CD4-positive, alpha-beta T cell (primary cell): ENCODE results near the gene ACACA. TPM values are rescaled to one million over a fixed set of nuclear protein-coding genes. Genes with fewer than 3 reads are reported as not detected.

Experiments
- ATAC-seq: fragments of 200-7000 bp; cut with Tn5 transposase; one replicate; pipeline ENCODE4 v1.10.0; 2022; ENCODE audit warnings: mild to moderate bottlenecking; ENCODE audit not compliant: poor library complexity
- CTCF ChIA-PET: fragments of 350-600 bp; sonication (Branson Sonifier 250); formaldehyde crosslinking; loops from one replicate; lab custom pipeline; 2021; ENCODE audit warnings: antibody characterized with exemption, inconsistent platforms; lab: Charles Lee
- POLR2A ChIA-PET: fragments of 350-600 bp; sonication (Branson Sonifier 250); formaldehyde crosslinking; loops from one replicate; lab custom pipeline; 2021; ENCODE audit warnings: antibody characterized with exemption, inconsistent platforms; lab: Charles Lee
- DNase-seq, 14 experiments: peaks; one replicate each; pipeline ENCODE4 v3.0.0-alpha.2; 2013 to 2020; ENCODE audit warnings: mixed read lengths in 2 of 14
- H3K27ac ChIP-seq, 2 donors: one replicate each; pipeline versions ENCODE4 v1.5.1 to v1.7.0; 2013; ENCODE audit warnings: low read length in 2 of 2, low read depth in 1 of 2, mild to moderate bottlenecking in 1 of 2
- H3K27me3 ChIP-seq, 2 experiments: 1 replicate in 1 of 2; 2 replicates in 1 of 2; pipeline versions ENCODE4 v1.6.1 to v1.7.0; 2013; ENCODE audit warnings: low read length in 2 of 2, control low read depth in 1 of 2, mild to moderate bottlenecking in 1 of 2, moderate library complexity in 1 of 2; ENCODE audit not compliant: insufficient read depth in 2 of 2, control insufficient read depth in 1 of 2
- H3K36me3 ChIP-seq: one replicate; pipeline ENCODE4 v1.6.1; 2013; ENCODE audit warnings: low read length, control low read depth; ENCODE audit not compliant: insufficient read depth
- H3K4me1 ChIP-seq: one replicate; pipeline ENCODE4 v1.6.1; 2013; ENCODE audit warnings: low read length, control low read depth; ENCODE audit not compliant: insufficient read depth
- H3K4me3 ChIP-seq: one replicate; pipeline ENCODE4 v1.5.1; 2013; ENCODE audit warnings: mild to moderate bottlenecking, low read length, moderate library complexity
- H3K9me3 ChIP-seq, 2 experiments: 1 replicate in 1 of 2; 2 replicates in 1 of 2; pipeline versions ENCODE4 v1.6.1 to v1.7.0; 2013; ENCODE audit warnings: low read length in 2 of 2, mild to moderate bottlenecking in 2 of 2, control low read depth in 1 of 2, moderate library complexity in 1 of 2; ENCODE audit not compliant: control insufficient read depth in 1 of 2, insufficient read depth in 1 of 2
- H3K27ac Mint-ChIP-seq: one replicate; pipeline ENCODE4 v1.8.0; 2020; ENCODE audit warnings: mixed read lengths
- H3K27me3 Mint-ChIP-seq: one replicate; pipeline ENCODE4 v1.8.0; 2021; ENCODE audit warnings: mixed read lengths
- H3K36me3 Mint-ChIP-seq: one replicate; pipeline ENCODE4 v1.8.0; 2021; ENCODE audit warnings: low read depth, mixed read lengths
- H3K4me1 Mint-ChIP-seq: one replicate; pipeline ENCODE4 v1.8.0; 2021; ENCODE audit warnings: low read depth, mixed read lengths
- H3K4me3 Mint-ChIP-seq: one replicate; pipeline ENCODE4 v1.8.0; 2020; ENCODE audit warnings: mild to moderate bottlenecking, mixed read lengths
- H3K9me3 Mint-ChIP-seq: one replicate; pipeline ENCODE4 v1.8.0; 2020; ENCODE audit warnings: mixed read lengths
- CTCF ChIP-seq: fragments of 200-600 bp; IDR thresholded peaks from one replicate; pipeline ENCODE4 v1.8.0; 2022; ENCODE audit warnings: antibody characterized with exemption, mild to moderate bottlenecking
- intact Hi-C, 2 experiments: fragments of 100-400 bp; cut with DNase I in 1 of 2; cut with micrococcal nuclease in 1 of 2; formaldehyde crosslinking; loops; one replicate each; pipeline versions ENCODE4 v1.15.1 to v1.9.0; 2023 to 2025; cut with DNase I, micrococcal nuclease
- total RNA-seq, 174 experiments: library from RNA in 2 of 174; stranded (reverse) in 2 of 174; gene quantifications; one replicate each; pipeline ENCODE4 v1.2.3 and lab custom pipeline; 2021 to 2026

Gene ACACA
- total RNA-seq, 2 experiments from 2014 or later, result 26.0 to 28.9 TPM

DNA sequence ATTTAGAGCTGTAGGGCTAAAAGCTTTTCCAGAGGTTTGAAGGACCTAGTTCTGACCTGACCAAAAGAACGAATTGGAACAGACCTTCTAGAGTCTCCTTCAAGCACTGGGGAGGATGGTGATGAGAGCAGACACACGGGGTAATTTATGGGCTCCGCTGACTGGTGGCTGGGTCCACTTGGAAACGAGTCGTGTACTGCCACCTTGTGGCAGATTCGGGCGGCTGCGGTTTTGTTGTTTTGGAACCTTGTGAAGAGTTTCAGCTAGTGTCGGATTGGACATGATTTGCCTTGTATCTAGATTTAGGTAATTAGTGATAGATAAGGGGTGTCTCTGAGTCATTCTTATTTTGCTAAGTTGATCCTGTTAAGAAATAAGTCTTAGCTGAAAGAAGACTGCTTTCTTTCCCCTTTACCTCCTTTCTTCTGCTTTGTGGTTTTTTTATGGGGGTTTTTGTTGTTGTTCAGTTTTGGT lies 359.0 kb downstream of the ACACA start:
- ATAC-seq (peak; percentile 89), DNase-seq (peak; percentile 63 to 85 (median 76))
- no peaks in the 10 kb centered on the region for H3K27me3 Mint-ChIP-seq
- peaks cover 13% of the 10 kb centered on the region for H3K4me1 Mint-ChIP-seq
- TF ChIP-seq CTCF, result peak; percentile 88
- ChIA-PET POLR2A (interaction anchor here (0.9 to 1.3 kb wide), 2 partner anchors 28 to 445 kb away, joined by 3 to 4 read pairs; no protein-coding TSS in a partner anchor), CTCF (interaction anchor here (0.6 to 3.2 kb wide), 21 partner anchors 9 to 513 kb away, joined by 3 to 20 read pairs (median 4); partner anchors contain the start of genes MRM1, MYO19 and PIGW)
- peaks cover 47% of the 10 kb centered on the region for H3K36me3 Mint-ChIP-seq
- Histone ChIP-seq H3K4me3 (no peak overlapping the region), H3K9me3 (no peaks in the 10 kb centered on the region), H3K4me1 (peaks cover 5% of the 10 kb centered on the region), H3K36me3 (peaks cover 34% of the 10 kb centered on the region), H3K27ac (no peak overlapping the region), H3K27me3 (no peaks in the 10 kb centered on the region)
- no peaks in the 10 kb centered on the region for H3K9me3 Mint-ChIP-seq
- H3K27ac Mint-ChIP-seq, result peak overlapping the region; percentile 16
- H3K4me3 Mint-ChIP-seq, result no peak overlapping the region
- intact Hi-C loops, result loop anchor here (1.0 to 10.0 kb wide), 6 partner anchors 187 to 560 kb away; partner anchors contain the start of gene ZNHIT3 (in 1 of the 2)

DNA sequence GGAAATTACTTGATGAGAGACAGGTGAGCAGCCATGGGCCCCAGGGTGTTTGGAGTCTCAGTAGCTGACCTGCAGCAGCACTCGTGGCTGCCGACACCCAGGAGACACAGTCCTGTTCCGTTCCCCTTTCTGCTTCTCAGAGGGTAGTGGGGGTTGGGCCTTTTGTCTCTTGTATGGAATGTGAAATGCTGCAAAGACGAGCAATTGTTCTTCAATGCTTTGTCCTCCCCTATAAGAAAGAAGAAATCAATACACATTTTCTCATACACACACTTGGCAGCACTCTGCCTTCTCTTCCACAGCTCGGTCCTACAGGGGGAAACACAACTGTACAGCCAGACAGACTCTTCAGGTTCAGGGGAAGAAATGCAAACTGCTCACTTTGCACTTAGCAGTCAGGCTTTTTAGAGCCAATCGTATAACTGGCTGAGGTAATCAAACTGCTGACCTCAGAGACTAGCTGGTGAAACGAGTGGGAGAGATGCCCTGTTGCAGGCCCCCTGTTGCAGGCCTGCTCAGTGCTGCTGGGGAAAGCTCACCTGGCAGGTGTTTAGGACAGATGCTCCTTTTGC lies 361.2 kb downstream of the ACACA start:
- ATAC-seq (no peak), DNase-seq (no peak)
- H3K4me3 Mint-ChIP-seq, result no peak overlapping the region
- no peaks in the 10 kb centered on the region for H3K27me3 Mint-ChIP-seq
- peaks cover 13% of the 10 kb centered on the region for H3K4me1 Mint-ChIP-seq
- H3K27ac Mint-ChIP-seq, result peak overlapping the region; percentile 49
- peaks cover 40% of the 10 kb centered on the region for H3K36me3 Mint-ChIP-seq
- intact Hi-C loops, result loop anchor here (5.0 to 10.0 kb wide), 2 partner anchors 189 to 558 kb away; partner anchors contain the start of gene ZNHIT3 (in 1 of the 2)
- H3K36me3 ChIP-seq, result peaks cover 23% of the 10 kb centered on the region
- TF ChIP-seq CTCF, result no peak
- no peak overlapping the region for H3K4me3 ChIP-seq
- H3K4me1 ChIP-seq, result peaks cover 5% of the 10 kb centered on the region
- H3K9me3 Mint-ChIP-seq, result no peaks in the 10 kb centered on the region
- CTCF ChIA-PET, result interaction anchor here (2.7 to 3.2 kb wide), 2 partner anchors 416 to 443 kb away, joined by 13 to 20 read pairs; partner anchors contain the start of gene MRM1
- no peaks in the 10 kb centered on the region for H3K9me3 ChIP-seq
- POLR2A ChIA-PET, result no interaction called here
- H3K27ac ChIP-seq, result no peak overlapping the region
- H3K27me3 ChIP-seq, result no peaks in the 10 kb centered on the region

DNA sequence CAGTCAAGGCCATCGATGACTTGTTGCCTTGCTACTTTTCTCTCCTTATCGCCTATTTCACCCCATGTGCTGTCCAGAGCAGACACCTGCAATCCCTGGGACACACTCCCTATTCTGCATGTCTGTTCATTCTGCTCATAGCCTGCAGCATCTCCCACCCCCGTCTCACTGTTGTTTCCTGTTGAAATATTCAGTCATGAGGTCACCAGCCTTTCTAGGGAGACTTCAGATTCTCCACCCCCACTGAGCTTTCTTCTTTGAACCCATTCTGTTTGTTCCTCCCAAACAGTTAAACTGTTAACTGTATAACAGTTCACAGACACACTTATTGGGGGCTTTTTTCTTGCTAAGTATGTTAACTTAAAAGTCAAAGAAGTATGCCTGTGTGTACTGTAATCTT lies 363.4 kb downstream of the ACACA start:
- Mint-ChIP-seq H3K36me3 (peaks cover 48% of the 10 kb centered on the region), H3K4me3 (no peak overlapping the region), H3K9me3 (no peaks in the 10 kb centered on the region), H3K27ac (no peak overlapping the region), H3K4me1 (peaks cover 13% of the 10 kb centered on the region), H3K27me3 (no peaks in the 10 kb centered on the region)
- Histone ChIP-seq H3K36me3 (peaks cover 10% of the 10 kb centered on the region), H3K4me3 (no peak overlapping the region), H3K4me1 (peaks cover 5% of the 10 kb centered on the region), H3K27ac (no peak overlapping the region), H3K9me3 (no peaks in the 10 kb centered on the region), H3K27me3 (no peaks in the 10 kb centered on the region)
- CTCF ChIA-PET, result interaction anchor here (0.7 to 1.3 kb wide), 2 partner anchors 9 to 38 kb away, joined by 3 read pairs; no protein-coding TSS in a partner anchor
- DNase-seq, result no peak
- TF ChIP-seq CTCF, result no peak
- POLR2A ChIA-PET, result no interaction called here
- ATAC-seq, result peak; percentile 35
- intact Hi-C loops, result loop anchor here in 1 of 2 experiments (10.0 kb wide), 1 partner anchor 192 kb away; no protein-coding TSS in a partner anchor
